Testis (tissue), 5 donors: Measurements from ENCODE around the gene PLCD1. TPM values are rescaled to one million over a fixed set of nuclear protein-coding genes. Genes with fewer than 3 reads are reported as not detected.
A peak's percentile ranks its signal among the peaks of the same experiment; 100 is the strongest.
"Not testable (repeated sequence)": the region's sequence is repeated elsewhere in the genome, so short reads cannot be mapped to it uniquely, and the experiment has no call there.

Experiments
- DNase-seq: peaks from one replicate; pipeline ENCODE4 v3.0.0-alpha.2; 2019
- H3K27ac ChIP-seq, 2 donors: fragments of 200-600 bp; sonication (generic); one replicate each; pipeline ENCODE4 v1.5.1; 2019
- H3K27me3 ChIP-seq: fragments of 200-600 bp; sonication (generic); one replicate; pipeline ENCODE4 v1.5.1; 2019
- H3K36me3 ChIP-seq: fragments of 200-600 bp; sonication (generic); one replicate; pipeline ENCODE4 v1.5.1; 2017; ENCODE audit warnings: low read depth; ENCODE audit errors: missing control alignments
- H3K4me1 ChIP-seq: fragments of 200-600 bp; sonication (generic); one replicate; pipeline ENCODE4 v1.5.1; 2019
- H3K4me3 ChIP-seq, 2 donors: fragments of 200-600 bp; sonication (generic); one replicate each; pipeline ENCODE4 v1.5.1; 2017 to 2019
- H3K9me3 ChIP-seq: fragments of 200-600 bp; sonication (generic); one replicate; pipeline ENCODE4 v1.5.1; 2017
- CTCF ChIP-seq, 3 experiments: fragments of 450-650 bp in 2 of 3; fragments of 200-600 bp in 1 of 3; sonication (generic) in 1 of 3; IDR thresholded peaks; one replicate each; pipeline ENCODE4 v1.5.1; 2016 to 2019; ENCODE audit warnings: antibody characterized with exemption in 3 of 3, mild to moderate bottlenecking in 2 of 3, moderate library complexity in 1 of 3
- POLR2A ChIP-seq: fragments of 450-650 bp; IDR thresholded peaks from one replicate; pipeline ENCODE4 v1.6.1; 2017; ENCODE audit warnings: antibody characterized with exemption, mild to moderate bottlenecking, moderate library complexity
- WGBS, 2 donors: methylation state at CpG; one replicate each; pipeline ENCODE4 v1.1.5; 2018; 5-methylcytosine and 5-hydroxymethylcytosine counted together
- intact Hi-C: fragments of 100-400 bp; cut with DNase I; formaldehyde crosslinking; loops from one replicate; pipeline ENCODE4 v1.15.1; 2023; ENCODE audit warnings: low total_unique reads
- long read RNA-seq, 2 donors: transcript quantifications; one replicate each; lab custom pipeline, GENCODE V29; 2026
- polyA plus RNA-seq: library from polyadenylated mRNA; stranded (reverse); fragments of 350-450 nt; fragmentation: Illumina TruSeq; extraction: RNeasy Lipid Tissue Mini Kit (QIAGEN cat#74804); gene quantifications from one replicate; pipeline ENCODE4 v1.2.3, GENCODE V29; 2014; ENCODE audit warnings: low read depth, low replicate concordance; ENCODE audit not compliant: insufficient read depth
- total RNA-seq, 2 donors: library from RNA; depleted of rRNA; stranded (reverse); fragments of >200 nt; gene quantifications; one replicate each; pipeline ENCODE4 v1.2.3, GENCODE V29; 2016

Gene PLCD1
- total RNA-seq (100 to 1,000 TPM; 155 to 228 TPM), polyA plus RNA-seq (88.4 TPM)
- long read RNA-seq, donor 1, partial matches to known transcripts = 0 of 3 reads
- long read RNA-seq, donor 1, other reads (novel, unspliced or antisense) = 0 of 3 reads
- long read RNA-seq, donor 2, partial matches to known transcripts = 0 of 1 reads
- long read RNA-seq, donor 2, other reads (novel, unspliced or antisense) = 0 of 1 reads

GRCh38 chr3:38029400-38030125 lies at the start of gene PLCD1:
TSS of gene PLCD1 (minus strand) at chr3:38029642. CDS start at chr3:38029539, 103 bp downstream.
- Histone ChIP-seq H3K9me3 (no peaks in the 10 kb centered on the region), H3K4me3 (peak within 1 kb of the TSS; percentile 75 to 86), H3K36me3 (no peaks in the 10 kb centered on the region), H3K27me3 (no peaks in the 10 kb centered on the region), H3K4me1 (peaks cover 23% of the 10 kb centered on the region), H3K27ac (peak within 1 kb of the TSS; percentile 93 to 97)
- peak; percentile 88 for DNase-seq
- intact Hi-C loops = no loop called here
- WGBS, 2 donors = 1% methylated on average over 28 of the region's 75 CpGs; no CpG with 5 or more reads in 1 of the 2 donors
- no peak for TF ChIP-seq CTCF (IDR thresholded peaks at IDR 0.05)
- TF ChIP-seq POLR2A = no peak

GRCh38 chr3:38077073-38077472 lies 47.6 kb upstream of the PLCD1 start:
- not testable (repeated sequence) for H3K9me3 ChIP-seq
- WGBS, 2 donors = 37 to 49% methylated on average over 3 of the region's 3 CpGs

GRCh38 chr3:38070013-38070412 lies 40.6 kb upstream of the PLCD1 start:
- no peak for TF ChIP-seq POLR2A
- Histone ChIP-seq H3K27me3 (no peaks in the 10 kb centered on the region), H3K27ac (no peak overlapping the region), H3K4me3 (no peak overlapping the region), H3K9me3 (no peaks in the 10 kb centered on the region), H3K36me3 (no peaks in the 10 kb centered on the region), H3K4me1 (no peaks in the 10 kb centered on the region)
- 68 to 79% methylated on average over 2 of the region's 2 CpGs for WGBS, 2 donors
- intact Hi-C loops = no loop called here
- no peak for DNase-seq

More at GRCh38 chr3:38077073-38077472, 47.6 kb upstream of the PLCD1 start:
- H3K27me3 ChIP-seq, DNase-seq, H3K4me3 ChIP-seq, H3K36me3 ChIP-seq, intact Hi-C loops, H3K4me1 ChIP-seq, H3K27ac ChIP-seq: not testable (repeated sequence)

- Histone ChIP-seq H3K36me3 (no peaks in the 10 kb centered on the region), H3K9me3 (no peaks in the 10 kb centered on the region), H3K4me3 (no peak overlapping the region), H3K27ac (no peak overlapping the region), H3K27me3 (no peaks in the 10 kb centered on the region), H3K4me1 (no peaks in the 10 kb centered on the region)
- DNase-seq = no peak
- WGBS, 2 donors = 94 to 95% methylated on average over 6 of the region's 6 CpGs
- intact Hi-C loops = no loop called here
- TF ChIP-seq CTCF (IDR thresholded peaks at IDR 0.05) (no peak), POLR2A (no peak)
Observed at GRCh38 chr3:38067508-38068233, 38.2 kb upstream of the PLCD1 start.

GRCh38 chr3:38064453-38064852 lies 35.0 kb upstream of the PLCD1 start:
- H3K27ac ChIP-seq, intact Hi-C loops: not testable (repeated sequence)
- WGBS, 2 donors = 86 to 88% methylated on average over 10 to 21 of the region's 32 CpGs

GRCh38 chr3:38062809-38063208 lies 33.4 kb upstream of the PLCD1 start:
- H3K4me3 ChIP-seq = no peak overlapping the region
- H3K27ac ChIP-seq = no peak overlapping the region
- no peaks in the 10 kb centered on the region for H3K27me3 ChIP-seq
- no peak for DNase-seq
- intact Hi-C loops = no loop called here
- H3K4me1 ChIP-seq = no peaks in the 10 kb centered on the region
- no peak for TF ChIP-seq CTCF (IDR thresholded peaks at IDR 0.05)
- H3K36me3 ChIP-seq = no peaks in the 10 kb centered on the region
- H3K9me3 ChIP-seq = no peaks in the 10 kb centered on the region
- WGBS, 2 donors = 85 to 89% methylated on average over 2 of the region's 2 CpGs

More at GRCh38 chr3:38064453-38064852, 35.0 kb upstream of the PLCD1 start:
- not testable (repeated sequence) for H3K4me3 ChIP-seq, H3K36me3 ChIP-seq, DNase-seq, H3K27me3 ChIP-seq, H3K4me1 ChIP-seq, H3K9me3 ChIP-seq
